Skin epidermis (tissue), 12 donors: ENCODE measurements around the gene CORO1C.

ENCODE experiments used
- H3K27ac ChIP-seq, 21 experiments: fragments of 200-600 bp; sonication (generic) in 11 of 21; one replicate each; pipeline ENCODE4 v1.5.0; 2020; ENCODE audit warnings: mild to moderate bottlenecking in 3 of 21, inconsistent platforms in 2 of 21, moderate library complexity in 2 of 21
- H3K4me3 ChIP-seq, 7 experiments: fragments of 200-600 bp; sonication (generic) in 2 of 7; one replicate each; pipeline ENCODE4 v1.5.0; 2020; ENCODE audit warnings: inconsistent platforms in 2 of 7, mild to moderate bottlenecking in 2 of 7, moderate library complexity in 1 of 7

CORO1C gene

DNA sequence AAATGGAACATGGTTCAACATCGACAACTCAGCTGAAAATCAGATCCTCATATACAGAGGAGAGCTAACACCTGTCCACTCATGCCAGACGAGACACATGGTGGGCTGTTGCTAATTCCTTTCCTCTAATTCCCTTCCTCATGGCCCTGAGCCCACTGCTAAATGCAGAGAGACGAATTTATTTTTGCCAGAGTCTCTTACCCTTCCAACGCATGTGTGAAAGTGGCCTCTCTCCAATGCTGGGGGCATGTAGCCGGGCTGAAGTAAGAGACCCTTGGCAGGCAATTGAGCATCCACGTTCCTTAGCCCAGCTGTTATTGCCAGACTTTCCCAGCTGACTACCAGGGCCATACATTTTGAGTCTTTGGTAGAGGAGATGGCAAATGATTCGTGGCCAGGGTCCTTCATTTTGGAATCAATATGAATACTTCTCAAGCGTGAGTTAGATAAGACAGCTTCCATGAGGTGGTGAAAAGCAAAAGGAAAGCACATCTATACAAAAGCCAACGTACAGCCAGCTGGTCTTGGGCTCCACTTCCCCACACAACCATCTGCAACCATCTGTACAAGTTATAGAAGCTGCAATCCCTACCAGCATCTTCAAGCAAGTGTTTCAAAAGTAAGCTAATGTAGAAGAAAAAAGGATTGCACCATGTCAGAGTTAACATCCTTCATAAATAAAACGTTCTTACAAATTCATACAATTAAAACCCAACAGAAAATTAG, 28.6 kb downstream of the CORO1C start:
- Histone ChIP-seq H3K4me3 (no peak overlapping the region), H3K27ac (peak overlapping the region in 9 of 21 experiments; percentile 11 to 78 (median 52))

DNA sequence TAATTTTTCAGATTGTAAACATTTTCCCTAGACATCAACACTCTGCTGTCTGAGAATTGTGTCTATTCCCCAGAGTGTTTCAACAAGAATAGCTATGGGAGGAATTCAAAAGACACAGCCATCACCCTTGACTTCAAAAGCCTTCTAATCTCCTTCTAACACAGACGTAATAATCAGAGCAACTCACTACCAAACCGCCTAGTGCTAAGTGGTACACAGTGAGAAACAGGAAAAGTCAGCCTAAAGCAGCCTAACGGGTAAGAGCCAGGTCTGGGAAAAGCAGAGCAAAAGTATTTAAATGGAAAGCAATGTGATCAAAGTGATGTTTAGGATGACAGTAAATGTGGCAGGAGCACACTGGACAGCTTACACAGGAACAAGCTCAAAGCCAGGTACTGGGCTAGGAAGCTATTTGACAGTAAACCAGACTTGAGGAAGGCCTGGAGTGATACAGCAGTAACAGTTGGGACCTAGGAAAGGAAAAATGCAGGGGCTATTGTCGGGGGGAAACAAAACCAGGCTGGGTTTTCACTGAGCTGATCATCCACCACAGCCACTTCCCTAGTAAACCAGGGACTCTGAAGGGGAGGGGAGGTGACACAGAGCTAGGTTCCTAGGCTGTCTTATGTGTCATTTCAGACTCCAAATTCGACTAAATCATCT, 29.4 kb downstream of the CORO1C start:
- Histone ChIP-seq H3K4me3 (no peak overlapping the region), H3K27ac (peak overlapping the region in 15 of 21 experiments; percentile 10 to 78 (median 52))

DNA sequence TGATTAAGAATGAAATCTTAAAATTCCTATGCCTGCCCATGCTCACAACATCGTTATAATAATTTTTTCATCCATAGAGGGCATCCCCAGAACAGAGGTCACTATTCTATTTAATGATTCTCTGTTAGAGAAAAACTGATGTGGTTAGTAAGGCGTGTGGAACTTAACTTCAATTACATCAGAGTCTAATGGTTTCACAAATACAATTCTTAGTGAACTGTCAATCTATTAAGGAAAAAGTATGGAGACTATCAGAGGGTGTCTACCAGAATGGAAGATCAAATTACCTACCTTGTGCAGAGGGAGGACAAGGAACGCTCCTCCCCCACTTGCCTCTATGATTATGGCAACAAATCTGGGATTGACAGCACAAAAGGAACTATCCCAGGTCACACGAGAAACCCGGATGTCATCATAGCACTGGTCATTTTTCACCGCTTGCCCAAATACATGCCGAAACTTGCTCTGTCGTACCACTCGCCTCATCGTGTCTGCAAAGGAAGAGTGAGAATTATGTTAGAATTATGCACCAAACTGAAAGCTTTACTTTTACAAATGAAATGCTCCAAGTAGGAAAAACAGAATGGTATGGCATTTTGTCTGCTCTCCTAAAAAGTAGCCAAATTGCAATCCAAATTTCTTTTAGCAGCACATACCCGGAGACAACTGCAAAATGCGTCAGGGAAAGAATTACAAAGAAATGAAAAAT, 30.3 kb downstream of the CORO1C start:
- H3K4me3 ChIP-seq = no peak overlapping the region
- peak overlapping the region in 10 of 21 experiments; percentile 18 to 69 (median 54) for H3K27ac ChIP-seq

DNA sequence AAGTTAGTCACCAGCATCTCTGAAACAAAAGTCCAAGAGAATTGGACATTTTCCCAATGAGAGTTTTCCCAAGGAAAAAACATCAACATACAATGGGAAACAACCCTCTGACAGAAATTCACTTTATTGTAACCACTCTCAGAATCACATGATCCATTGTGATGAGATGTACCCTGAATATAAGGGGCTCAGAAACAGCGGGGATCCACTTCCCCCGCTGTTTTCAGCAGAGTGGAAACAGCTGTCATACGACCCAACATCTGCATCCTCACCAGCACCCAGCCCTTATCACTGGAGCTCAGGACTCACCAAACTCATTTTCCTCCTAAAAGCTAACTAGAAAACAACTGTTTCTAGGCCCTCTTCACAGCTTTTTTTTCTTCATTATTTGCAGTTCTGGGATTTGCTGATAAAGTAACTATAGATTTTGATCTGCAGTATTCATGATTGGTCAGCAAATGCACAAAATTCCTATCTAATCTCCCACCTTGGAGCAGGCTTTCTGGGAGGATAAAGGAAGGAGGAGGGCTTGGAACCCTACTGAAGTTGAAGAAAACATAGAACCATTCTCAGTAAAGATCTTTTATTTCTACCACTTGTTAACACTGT, 31.3 kb downstream of the CORO1C start:
- H3K27ac ChIP-seq = peak overlapping the region in 3 of 21 experiments; percentile 18 to 67 (median 55)
- no peak overlapping the region for H3K4me3 ChIP-seq

DNA sequence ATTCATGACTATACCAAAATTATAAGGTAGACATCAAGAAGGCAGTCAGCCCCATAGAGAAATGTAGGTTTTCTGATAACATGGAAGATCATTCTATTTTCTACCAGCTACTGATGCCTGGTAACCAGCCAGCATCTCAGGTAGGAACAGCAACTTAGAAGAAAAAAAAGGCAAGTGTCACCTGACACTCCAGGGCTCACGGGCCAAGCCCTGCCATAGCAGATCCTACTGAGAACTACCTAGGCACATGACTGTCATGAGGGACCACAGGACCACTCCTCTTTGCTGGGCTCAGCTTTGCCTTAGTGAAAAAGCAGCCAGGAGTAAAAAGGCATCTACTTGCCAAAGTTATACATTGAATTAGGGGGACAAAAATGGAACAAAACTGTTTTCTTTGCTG, 33.4 kb downstream of the CORO1C start:
- peak overlapping the region in 2 of 21 experiments; percentile 49 to 83 for H3K27ac ChIP-seq
- H3K4me3 ChIP-seq = no peak overlapping the region

DNA sequence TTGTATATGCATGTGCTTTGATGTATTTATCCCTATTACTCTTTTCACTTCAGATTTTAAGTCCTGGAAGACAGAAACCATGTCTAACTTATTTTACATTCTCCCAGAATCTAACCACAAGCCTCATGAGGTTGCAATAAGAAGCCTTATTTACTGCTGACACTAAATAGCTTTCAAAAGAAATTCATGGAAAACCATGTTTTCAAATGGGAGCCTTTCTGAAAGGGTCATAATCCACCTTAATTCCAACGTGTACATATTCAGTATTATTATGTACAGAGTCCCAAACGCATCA, 34.4 kb downstream of the CORO1C start:
- Histone ChIP-seq H3K4me3 (no peak overlapping the region), H3K27ac (peak overlapping the region in 17 of 21 experiments; percentile 5 to 87 (median 74))

DNA sequence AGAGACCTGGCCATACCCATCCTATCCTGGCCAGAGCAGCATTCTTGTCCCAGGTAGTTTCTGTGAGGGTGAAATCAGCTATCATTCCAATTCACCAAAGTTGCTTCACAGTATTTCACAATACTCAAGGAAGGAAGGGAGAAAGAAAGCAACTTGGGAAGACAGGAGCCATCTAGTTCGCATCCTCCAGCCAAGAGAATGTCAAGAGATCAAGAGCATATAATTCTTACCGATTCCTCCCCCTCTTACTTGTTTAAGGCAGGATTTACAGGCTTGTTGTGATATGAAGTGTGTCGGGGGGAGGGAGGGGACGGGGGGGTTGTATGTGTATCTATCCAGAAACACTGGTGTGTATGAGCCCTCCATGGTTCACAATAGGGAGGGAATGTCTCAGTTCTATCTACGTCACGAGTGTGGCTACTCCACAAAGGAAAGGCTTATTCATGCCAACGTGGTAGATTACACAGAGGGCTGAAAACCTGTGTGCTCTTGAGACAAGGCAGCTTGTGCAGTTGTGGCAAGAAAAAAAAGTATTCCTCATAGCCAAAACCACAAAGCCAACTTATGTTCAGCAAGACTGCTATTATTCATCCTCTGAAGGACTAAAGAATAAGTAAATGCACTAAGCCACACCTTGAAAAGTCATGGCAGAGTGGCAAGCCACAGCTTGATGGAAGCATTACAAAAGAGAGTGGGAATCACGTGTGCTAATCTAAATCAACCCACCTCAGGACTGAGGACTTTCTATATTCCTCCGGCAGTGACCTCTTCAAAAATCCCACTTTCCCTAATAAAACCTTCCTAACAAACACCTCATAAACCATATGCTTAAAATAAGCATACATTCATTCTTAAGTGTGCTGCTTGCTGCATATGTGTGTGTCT, 35.0 kb downstream of the CORO1C start:
- H3K27ac ChIP-seq = peak overlapping the region in 20 of 21 experiments; percentile 35 to 87 (median 75)
- H3K4me3 ChIP-seq = peak overlapping the region in 1 of 7 experiments; percentile 15

DNA sequence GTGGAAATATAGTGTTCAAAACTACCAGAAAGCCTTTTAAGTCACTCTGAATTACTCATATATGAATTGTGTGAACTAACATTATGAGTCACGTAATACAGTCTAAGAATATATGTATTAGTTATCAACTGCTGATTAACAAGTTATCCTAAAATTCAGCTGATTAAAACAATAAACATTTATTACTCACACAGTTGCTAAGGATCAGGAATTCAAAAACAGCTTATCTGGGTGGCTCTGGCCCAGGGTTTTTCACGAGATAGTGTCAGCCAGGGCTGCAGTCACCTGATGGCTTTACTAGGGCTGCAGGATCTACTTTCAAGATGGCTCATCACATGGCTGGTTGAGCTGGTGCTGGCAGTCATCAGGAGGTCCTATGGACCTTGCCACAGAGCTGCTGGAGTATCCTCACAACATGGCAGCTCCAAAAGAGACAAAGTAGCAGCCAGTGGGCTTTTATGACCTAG, 36.5 kb downstream of the CORO1C start:
- peak overlapping the region in 11 of 21 experiments; percentile 2 to 87 (median 78) for H3K27ac ChIP-seq
- H3K4me3 ChIP-seq = no peak overlapping the region

DNA sequence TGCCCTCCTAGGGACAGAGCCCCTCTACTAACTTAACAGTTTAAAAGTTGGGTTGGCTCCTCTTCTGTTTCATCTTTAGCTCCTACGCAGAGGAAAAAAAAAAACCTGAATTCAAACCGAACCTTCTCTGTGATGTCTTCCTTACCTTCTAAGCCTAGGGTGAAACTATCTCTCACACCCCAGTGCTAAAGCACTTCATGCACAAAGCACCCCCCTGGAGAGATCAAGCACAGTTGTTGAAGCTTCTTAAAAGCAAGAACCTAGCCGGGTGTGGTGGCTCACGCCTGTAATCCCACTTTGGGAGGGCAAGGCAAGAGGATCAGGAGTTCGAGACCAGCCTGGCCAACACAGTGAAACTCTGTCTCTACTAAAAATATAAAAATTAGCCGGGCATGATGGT, 37.6 kb downstream of the CORO1C start:
- peak overlapping the region in 11 of 21 experiments; percentile 21 to 93 (median 82) for H3K27ac ChIP-seq
- H3K4me3 ChIP-seq = no peak overlapping the region

DNA sequence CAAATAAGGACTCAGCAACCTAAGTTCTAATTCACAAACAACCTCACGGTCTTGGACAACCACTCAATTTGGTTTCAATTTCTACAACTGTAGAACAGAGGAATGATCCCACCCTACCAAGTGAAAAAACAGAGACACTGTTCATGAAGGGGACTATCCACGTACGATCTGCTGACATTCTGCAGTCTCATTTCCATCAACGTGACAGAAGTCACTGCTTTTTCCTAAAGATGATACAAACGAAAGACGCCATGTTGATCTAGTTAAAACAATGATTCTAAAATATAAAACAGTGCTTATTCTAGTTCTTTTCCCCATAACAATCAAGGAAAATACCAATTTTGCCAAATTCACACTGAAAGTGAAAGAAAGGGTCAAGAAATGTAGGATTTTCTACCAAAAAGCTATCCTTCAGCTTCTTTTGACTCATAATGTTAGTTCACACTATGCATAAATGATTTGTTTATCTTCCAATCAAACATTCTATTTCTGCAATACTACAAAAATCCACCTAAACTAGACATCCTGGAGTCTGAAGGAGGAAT, 38.1 kb downstream of the CORO1C start:
- H3K27ac ChIP-seq = peak overlapping the region in 13 of 21 experiments; percentile 29 to 93 (median 86)
- no peak overlapping the region for H3K4me3 ChIP-seq

DNA sequence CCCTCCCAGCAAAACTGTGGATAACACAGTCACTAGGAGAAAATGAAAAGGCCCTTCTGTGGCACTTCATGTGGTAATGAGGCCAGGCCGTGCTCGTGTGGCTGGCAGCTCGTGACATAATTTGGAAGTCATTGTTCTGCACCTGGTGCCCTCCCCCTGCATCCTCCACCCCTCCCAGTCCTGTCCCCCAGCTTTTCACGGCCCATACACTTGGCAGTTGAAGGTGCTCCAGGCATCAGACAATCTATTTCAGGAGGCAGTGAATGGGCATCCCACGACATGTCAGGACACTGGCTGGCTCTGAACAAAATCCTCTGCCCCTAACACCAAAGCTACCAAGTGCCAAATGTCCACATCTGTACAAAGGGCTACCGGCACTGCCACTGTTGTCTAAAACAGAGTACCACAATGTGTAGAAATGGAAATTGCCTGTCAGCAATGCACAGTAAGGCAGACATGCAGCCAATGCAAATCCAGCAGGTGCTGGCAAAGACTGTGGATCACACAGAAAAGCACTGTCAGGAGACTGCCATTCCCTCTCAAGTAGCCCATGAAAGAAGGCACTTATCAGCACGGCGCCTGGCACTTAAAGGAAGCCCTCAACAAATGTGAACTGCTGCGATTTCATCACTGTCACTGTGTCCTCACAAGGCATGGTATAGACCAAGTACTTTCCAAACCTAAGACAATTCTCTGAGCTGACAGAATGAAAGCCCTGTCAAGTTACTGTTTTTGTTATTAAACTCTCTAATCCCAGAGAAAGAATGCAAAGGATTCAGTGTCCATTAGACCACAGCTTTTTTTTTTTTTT, 39.1 kb downstream of the CORO1C start:
- peak overlapping the region in 3 of 7 experiments; percentile 4 to 10 (median 8) for H3K4me3 ChIP-seq

DNA sequence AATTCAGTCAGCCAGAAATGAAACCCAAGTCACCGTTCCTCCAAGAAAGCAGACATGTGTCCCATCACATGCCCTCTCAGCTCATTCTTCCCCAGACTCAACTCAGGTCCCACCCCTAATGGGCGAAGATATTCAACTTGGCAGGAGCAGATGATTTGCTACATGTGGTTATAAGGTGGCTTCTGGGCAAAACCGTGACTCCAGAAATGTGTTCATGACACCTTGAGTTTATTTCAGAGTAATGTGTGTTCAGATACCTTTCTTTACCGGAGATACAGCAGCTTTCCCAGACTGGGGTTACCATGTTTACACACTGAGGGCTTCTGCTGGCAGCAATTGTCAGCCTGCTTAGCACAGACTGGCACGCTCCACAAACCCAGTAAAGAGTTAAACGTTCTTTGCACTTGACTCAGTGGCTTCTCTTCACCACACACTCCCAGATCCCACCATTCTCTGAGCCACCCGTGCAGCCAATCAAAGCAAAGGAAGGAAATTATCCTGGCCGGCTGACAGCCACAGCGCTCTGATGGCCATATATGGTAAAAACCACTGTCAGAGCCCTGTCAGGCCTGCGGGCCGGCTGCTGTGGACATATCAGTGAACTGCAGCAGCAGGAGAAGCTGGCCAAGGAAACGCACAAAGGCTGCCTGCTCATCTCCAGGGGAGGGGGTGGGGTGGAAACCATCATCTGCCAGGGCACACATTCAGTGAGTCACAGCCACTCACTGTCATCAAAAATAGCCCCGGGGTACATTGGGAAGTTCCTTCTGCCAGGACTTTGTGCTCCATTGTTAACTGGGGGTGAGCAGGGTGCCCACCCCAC, 39.9 kb downstream of the CORO1C start:
- peak overlapping the region in 4 of 7 experiments; percentile 4 to 10 (median 8) for H3K4me3 ChIP-seq
- H3K27ac ChIP-seq = peak overlapping the region; percentile 57 to 93 (median 87)

More for the DNA sequence above, 39.1 kb downstream of the CORO1C start:
- H3K27ac ChIP-seq = peak overlapping the region; percentile 35 to 93 (median 87)

DNA sequence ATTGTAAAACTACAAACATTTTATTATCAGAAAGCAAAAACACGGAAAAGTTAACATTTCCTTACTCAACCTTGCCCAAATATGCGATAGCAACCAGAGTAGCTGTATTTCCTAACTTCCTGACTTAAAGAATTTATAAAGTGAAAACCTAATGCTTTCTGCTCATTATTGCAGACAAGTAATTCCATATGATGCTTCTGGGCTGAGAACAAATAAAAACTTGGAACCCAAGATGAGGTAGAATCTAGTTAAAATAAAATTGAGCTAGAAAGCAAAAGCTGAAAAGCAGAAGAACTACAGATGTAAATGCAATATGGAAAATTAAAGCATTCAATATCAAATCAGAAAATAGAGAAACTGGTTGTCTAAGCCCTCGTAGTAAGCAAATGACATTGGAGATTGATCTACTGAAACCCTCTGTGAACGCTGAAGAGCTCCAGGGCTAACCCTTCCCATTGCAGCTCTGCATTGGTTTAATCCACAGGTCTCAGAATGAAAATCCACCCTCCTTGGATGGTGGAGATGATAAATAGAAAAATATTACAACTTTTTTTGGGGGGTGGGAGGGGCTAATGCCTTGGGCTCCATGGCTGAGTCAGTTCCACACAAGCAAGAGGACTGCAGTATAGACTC, 40.7 kb downstream of the CORO1C start:
- peak overlapping the region in 2 of 7 experiments; percentile 8 to 10 for H3K4me3 ChIP-seq
- peak overlapping the region; percentile 57 to 93 (median 87) for H3K27ac ChIP-seq

DNA sequence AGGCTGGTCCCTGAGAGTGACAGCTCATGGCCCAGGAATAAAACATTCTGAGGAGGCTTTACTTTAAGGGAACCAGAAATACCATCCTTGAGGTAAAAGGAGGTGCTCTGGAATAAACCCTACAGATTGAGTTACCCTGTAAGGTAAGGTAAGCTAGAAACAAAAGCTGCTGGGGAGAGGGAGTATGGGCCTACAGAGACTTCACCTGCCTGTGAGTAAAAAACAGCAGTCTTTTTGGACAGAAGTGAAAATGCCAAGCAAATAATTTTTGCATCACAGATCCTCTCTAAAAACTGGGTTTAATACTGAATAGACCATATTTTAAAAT, 41.2 kb downstream of the CORO1C start:
- no peak overlapping the region for H3K4me3 ChIP-seq
- H3K27ac ChIP-seq = peak overlapping the region in 20 of 21 experiments; percentile 28 to 93 (median 87)

DNA sequence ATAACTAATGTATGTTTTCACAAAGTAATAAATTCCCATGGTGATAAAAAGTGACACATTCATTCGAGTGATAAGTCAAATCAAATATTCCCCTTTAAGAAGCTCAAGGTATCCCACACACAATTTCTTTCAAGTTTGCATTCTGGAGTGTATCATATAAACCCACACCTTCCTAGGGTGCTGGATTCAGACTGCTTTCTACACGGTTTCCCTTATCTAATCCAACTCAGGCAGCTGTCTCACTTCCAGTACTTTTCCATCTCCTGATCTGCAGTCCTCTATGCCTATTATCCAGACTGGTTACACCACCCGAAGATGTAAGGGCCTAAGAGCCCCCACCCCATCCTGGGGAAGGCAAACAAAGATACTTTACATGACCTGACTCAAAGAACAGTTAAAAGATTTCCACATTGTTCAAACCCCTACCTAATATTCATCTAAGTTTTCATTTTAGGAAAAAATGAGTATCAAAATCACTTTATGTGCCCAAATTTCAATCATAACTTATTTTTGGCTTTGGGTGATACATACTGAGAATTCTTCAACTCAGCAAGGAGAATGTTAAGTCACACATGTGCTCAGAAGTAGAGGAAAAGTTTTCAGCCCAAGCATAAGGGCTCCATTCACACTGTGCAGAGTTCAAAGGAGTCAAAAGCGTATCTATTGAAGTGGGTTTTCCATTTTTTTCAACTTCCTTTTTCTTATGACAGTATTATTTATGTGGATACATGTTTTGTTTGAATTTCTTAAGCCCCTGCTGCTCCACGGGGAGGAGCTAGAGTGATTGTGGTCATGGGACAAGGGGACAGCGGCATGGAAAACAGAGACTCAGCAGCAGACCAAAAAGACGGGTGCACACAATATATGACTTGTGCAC, 41.8 kb downstream of the CORO1C start:
- H3K27ac ChIP-seq = peak overlapping the region in 20 of 21 experiments; percentile 28 to 93 (median 87)
- no peak overlapping the region for H3K4me3 ChIP-seq

DNA sequence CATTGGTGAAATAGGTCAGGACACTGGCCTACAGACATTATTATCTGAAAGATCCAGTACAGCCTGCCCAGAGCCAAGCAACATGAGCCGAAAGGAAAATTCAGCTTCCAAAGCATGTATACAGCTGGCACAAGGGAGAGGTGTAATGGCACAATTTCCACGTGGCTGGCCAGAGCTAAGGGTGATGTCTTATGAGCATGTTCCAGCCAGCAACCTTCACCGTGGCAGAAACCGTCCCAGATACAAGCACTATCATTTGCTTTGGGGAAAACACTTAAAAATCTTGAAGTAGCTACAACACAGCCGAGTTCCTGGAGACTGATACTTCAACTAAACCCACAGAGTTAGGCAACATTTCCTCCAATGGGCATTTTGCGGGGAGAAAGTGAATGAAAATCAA, 44.5 kb downstream of the CORO1C start:
- Histone ChIP-seq H3K27ac (peak overlapping the region in 7 of 21 experiments; percentile 6 to 22 (median 13)), H3K4me3 (no peak overlapping the region)
